Lung (tissue), 12 donors: ENCODE data around the gene DNAH17. TPM values are rescaled to one million over a fixed set of nuclear protein-coding genes. Genes with fewer than 3 reads are reported as not detected.

Source experiments
- ATAC-seq: fragments of 200-7000 bp; cut with Tn5 transposase; one replicate; pipeline ENCODE4 v1.9.1; 2020; ENCODE audit warnings: moderate number of reproducible peaks; ENCODE audit not compliant: insufficient read depth, low FRiP score
- DNase-seq, 3 donors: peaks; one replicate each; pipeline ENCODE4 v3.0.0-alpha.2; 2013 to 2017
- H3K27ac ChIP-seq, 2 donors: one replicate each; pipeline ENCODE4 v1.5.1; 2013; ENCODE audit warnings: mild to moderate bottlenecking in 2 of 2, moderate library complexity in 2 of 2, control low read depth in 1 of 2, inconsistent platforms in 1 of 2, low read depth in 1 of 2, low read length in 1 of 2
- H3K27me3 ChIP-seq, 3 donors: one replicate each; pipeline ENCODE4 v1.5.1; 2013; ENCODE audit warnings: low read length in 2 of 3; ENCODE audit not compliant: control insufficient read depth in 3 of 3, insufficient read depth in 3 of 3
- H3K36me3 ChIP-seq, 4 donors: one replicate each; pipeline ENCODE4 v1.5.1; 2013; ENCODE audit warnings: low read length in 4 of 4, mild to moderate bottlenecking in 1 of 4, moderate library complexity in 1 of 4; ENCODE audit not compliant: control insufficient read depth in 4 of 4, insufficient read depth in 4 of 4
- H3K4me1 ChIP-seq, 5 donors: one replicate each; pipeline ENCODE4 v1.5.1; 2013; ENCODE audit warnings: low read length in 5 of 5, mild to moderate bottlenecking in 2 of 5, moderate library complexity in 1 of 5; ENCODE audit not compliant: control insufficient read depth in 5 of 5, insufficient read depth in 5 of 5
- H3K4me3 ChIP-seq: one replicate; pipeline ENCODE4 v1.5.1; 2013; ENCODE audit warnings: mild to moderate bottlenecking, control low read depth, moderate library complexity
- H3K9ac ChIP-seq, 2 donors: one replicate each; pipeline ENCODE4 v1.5.1; 2013; ENCODE audit warnings: low read length in 2 of 2, control low read depth in 1 of 2; ENCODE audit not compliant: insufficient read depth in 1 of 2
- H3K9me3 ChIP-seq, 4 donors: one replicate each; pipeline ENCODE4 v1.5.1; 2013; ENCODE audit warnings: low read length in 3 of 4, mild to moderate bottlenecking in 1 of 4, moderate library complexity in 1 of 4; ENCODE audit not compliant: control insufficient read depth in 4 of 4, insufficient read depth in 3 of 4
- CTCF ChIP-seq: IDR thresholded peaks from 2 replicates; pipeline ENCODE4 v1.5.1; 2012; ENCODE audit warnings: mild to moderate bottlenecking; ENCODE audit errors: control extremely low read depth, extremely low read depth
- WGBS, 2 donors: extraction: QIAGEN DNeasy Blood & Tissue Kit; methylation state at CpG; one replicate each; pipeline ENCODE4 v1.1.7; 2013; 5-methylcytosine and 5-hydroxymethylcytosine counted together
- polyA plus RNA-seq, 2 donors: library from polyadenylated mRNA; stranded (reverse); fragments of 200-250 nt; gene quantifications; one replicate each; pipeline ENCODE4 v1.2.1, GENCODE V29; 2013
- total RNA-seq, 2 donors: library from RNA; depleted of rRNA in 1 of 2; stranded (reverse); fragments of >200 nt in 1 of 2; gene quantifications; one replicate each; pipeline ENCODE4 v1.2.1, GENCODE V29; 2014 to 2021
- donor health status: control.
- donor health status: control.
- donor health status: Bipolar disorder and iron deficiency.
- donor health status: healthy.
- donor health status: DM: yes; HTN: yes; CAD: no.

The DNAH17 gene
- total and polyA plus RNA-seq, 4 donors: 0.44 to 1.6 (median 1.2) TPM

GRCh38 chr17:78547035-78547434 is 30.2 kb downstream of the DNAH17 start:
- no peak overlapping the region for H3K9ac ChIP-seq
- no peaks in the 10 kb centered on the region for H3K36me3 ChIP-seq
- H3K4me1 ChIP-seq: no peaks in the 10 kb centered on the region
- DNase-seq (no peak), ATAC-seq (no peak)
- no peak for TF ChIP-seq CTCF
- H3K9me3 ChIP-seq: no peaks in the 10 kb centered on the region
- H3K4me3 ChIP-seq: no peak overlapping the region
- no peaks in the 10 kb centered on the region for H3K27me3 ChIP-seq
- 87 to 95% methylated on average over 1 of the region's 1 CpG for WGBS, 2 donors
- H3K27ac ChIP-seq: no peak overlapping the region

DNA sequence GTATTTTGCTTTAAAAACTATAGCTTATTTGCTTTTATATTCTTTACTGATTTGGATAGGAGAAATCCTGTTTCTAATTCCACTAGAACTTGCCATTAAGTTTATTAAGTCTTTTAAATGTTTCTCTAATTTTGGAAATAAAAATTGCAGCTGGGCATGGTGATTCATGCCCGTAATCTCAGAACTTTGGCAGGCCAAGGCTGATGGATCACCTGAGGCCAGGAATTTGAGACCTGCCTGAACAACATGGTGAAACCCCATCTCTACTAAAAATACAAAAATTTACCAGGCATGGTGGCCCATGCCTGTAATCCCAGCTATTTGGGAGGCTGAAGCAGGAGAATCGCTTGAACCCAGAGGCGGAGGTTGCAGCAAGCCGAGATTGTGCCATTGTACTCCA is 30.7 kb downstream of the DNAH17 start:
- WGBS, 2 donors: 95 to 97% methylated on average over 4 of the region's 4 CpGs
- DNase-seq (no peak), ATAC-seq (no peak)
- no peak overlapping the region for H3K9ac ChIP-seq
- no peaks in the 10 kb centered on the region for H3K36me3 ChIP-seq
- H3K27me3 ChIP-seq: no peaks in the 10 kb centered on the region
- TF ChIP-seq CTCF: no peak
- no peaks in the 10 kb centered on the region for H3K4me1 ChIP-seq
- no peaks in the 10 kb centered on the region for H3K9me3 ChIP-seq
- H3K4me3 ChIP-seq: no peak overlapping the region
- H3K27ac ChIP-seq: no peak overlapping the region

DNA sequence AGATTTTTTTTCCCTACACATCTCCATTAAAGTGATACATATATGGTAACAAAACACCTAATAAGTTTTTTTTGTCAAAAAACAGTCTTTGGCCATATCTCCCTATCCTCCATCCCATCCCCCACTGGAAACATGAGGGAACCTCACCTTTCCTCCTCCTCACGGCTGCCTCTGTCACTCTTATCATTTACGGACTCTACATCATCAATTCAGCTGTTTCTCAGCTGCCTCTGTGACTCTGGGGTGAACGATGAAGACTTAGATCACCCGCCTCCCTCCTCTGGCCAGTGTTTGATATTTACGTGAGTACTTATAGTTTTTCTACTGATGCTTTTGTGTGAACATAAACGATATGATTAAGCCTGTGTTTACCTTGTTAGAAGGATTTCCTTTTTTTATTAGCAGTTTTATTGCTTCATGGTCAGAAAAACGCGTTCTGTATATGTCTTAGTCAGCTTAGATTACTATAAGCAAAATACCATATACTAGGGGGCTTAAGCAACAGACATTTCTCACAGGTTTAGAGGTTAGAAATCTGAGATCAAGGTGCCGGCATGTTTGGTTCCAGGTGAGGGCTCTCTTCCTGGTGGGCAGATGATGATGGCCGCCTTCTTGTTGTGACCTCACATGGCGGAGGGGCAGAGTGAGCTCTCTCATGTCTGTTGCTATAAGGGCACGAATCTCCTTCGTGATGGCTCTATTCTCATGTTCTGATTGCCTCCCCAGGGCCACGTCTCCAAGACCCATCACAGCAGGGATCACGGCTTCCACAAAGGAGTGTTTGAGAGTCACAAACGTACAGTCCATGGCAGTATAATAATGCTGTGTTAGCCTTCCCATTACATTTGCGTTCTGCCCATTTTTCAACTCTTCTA is 32.1 kb downstream of the DNAH17 start:
- Histone ChIP-seq H3K36me3 (no peaks in the 10 kb centered on the region), H3K4me3 (no peak overlapping the region), H3K27ac (no peak overlapping the region), H3K27me3 (no peaks in the 10 kb centered on the region), H3K9me3 (no peaks in the 10 kb centered on the region), H3K9ac (no peak overlapping the region), H3K4me1 (no peaks in the 10 kb centered on the region)
- DNase-seq: no peak
- ATAC-seq: no peak
- TF ChIP-seq CTCF: no peak
- 77 to 87% methylated on average over 17 of the region's 17 CpGs for WGBS, 2 donors
